ENCODE measurements around the gene FAM236C.
"Not testable (repeated sequence)": the region's sequence is repeated elsewhere in the genome, so short reads cannot be mapped to it uniquely, and the experiment has no call there.

GRCh38 chrX:72942272-72942671 is 29.9 kb downstream of the FAM236C start:
- not testable (repeated sequence) for TF ChIP-seq POLR2A (IDR thresholded peaks at IDR 0.05; ENCODE audit: low read depth); EP300 (IDR thresholded peaks at IDR 0.05)

All from esophagus muscularis mucosa (tissue), 2 donors.